ENCODE measurements around the gene CYTIP.

The CYTIP gene

DNA sequence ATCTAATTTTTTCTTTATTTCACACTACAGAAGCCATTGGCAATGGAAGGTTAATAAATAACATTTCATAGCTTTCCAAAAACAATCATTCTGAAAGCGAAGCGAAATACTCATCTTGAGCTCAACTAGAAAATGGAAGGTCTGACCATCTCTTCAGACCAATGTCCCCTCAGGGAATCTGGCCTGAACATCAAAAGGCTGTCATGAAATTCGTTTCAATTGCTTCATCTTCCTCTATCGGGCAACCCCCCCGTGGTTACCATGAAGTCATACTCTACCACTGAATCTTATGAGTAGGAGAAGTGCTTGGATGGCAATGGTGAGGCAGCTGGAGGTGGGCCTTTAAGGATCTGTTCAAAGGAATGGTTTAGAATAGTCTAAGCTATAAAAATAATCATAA lies 22.9 kb upstream of the CYTIP start:
- CTCF ChIA-PET = no interaction called here
- POLR2A ChIA-PET = no interaction called here
- no peak for DNase-seq (ENCODE audit: extremely low spot score)
- TF ChIP-seq ARNT (IDR thresholded peaks at IDR 0.05) = no peak
- TF ChIP-seq FOXK2 (IDR thresholded peaks at IDR 0.05) = no peak
- no peak for TF ChIP-seq L3MBTL2 (conservative IDR thresholded peaks at IDR 0.05)
- no peak for TF ChIP-seq SP1 (IDR thresholded peaks at IDR 0.05)
- no peak for TF ChIP-seq LEF1 (IDR thresholded peaks at IDR 0.05; ENCODE audit: borderline replicate concordance)
- no peak for TF ChIP-seq BHLHE40 (IDR thresholded peaks at IDR 0.05; ENCODE audit: borderline replicate concordance)
- TF ChIP-seq ZNF384 (IDR thresholded peaks at IDR 0.05) = no peak
- no peak for TF ChIP-seq FOXM1 (IDR thresholded peaks at IDR 0.05; ENCODE audit: borderline replicate concordance)
- no peak for TF ChIP-seq NFRKB (IDR thresholded peaks at IDR 0.05)
- no peak for TF ChIP-seq PKNOX1 (IDR thresholded peaks at IDR 0.05)
- TF ChIP-seq ELF4 (IDR thresholded peaks at IDR 0.05) = no peak
- TF ChIP-seq CTBP1 (IDR thresholded peaks at IDR 0.05; ENCODE audit: borderline replicate concordance) = no peak
- TF ChIP-seq SUZ12 (IDR thresholded peaks at IDR 0.05) = no peak
- no peak for TF ChIP-seq TARDBP (IDR thresholded peaks at IDR 0.05)

GRCh38 chr2:157465554-157465953 lies 21.7 kb upstream of the CYTIP start:
- ChIA-PET CTCF (no interaction called here), POLR2A (no interaction called here)
- TF ChIP-seq ARNT (IDR thresholded peaks at IDR 0.05) (no peak), SP1 (IDR thresholded peaks at IDR 0.05) (no peak), ZNF384 (IDR thresholded peaks at IDR 0.05) (no peak), LEF1 (IDR thresholded peaks at IDR 0.05; ENCODE audit: borderline replicate concordance) (no peak), PKNOX1 (IDR thresholded peaks at IDR 0.05) (no peak), TARDBP (IDR thresholded peaks at IDR 0.05) (no peak), FOXK2 (IDR thresholded peaks at IDR 0.05) (no peak), FOXA1 (IDR thresholded peaks at IDR 0.05) (no peak), SUZ12 (IDR thresholded peaks at IDR 0.05) (no peak)
- no peak for DNase-seq (ENCODE audit: extremely low spot score)

DNA sequence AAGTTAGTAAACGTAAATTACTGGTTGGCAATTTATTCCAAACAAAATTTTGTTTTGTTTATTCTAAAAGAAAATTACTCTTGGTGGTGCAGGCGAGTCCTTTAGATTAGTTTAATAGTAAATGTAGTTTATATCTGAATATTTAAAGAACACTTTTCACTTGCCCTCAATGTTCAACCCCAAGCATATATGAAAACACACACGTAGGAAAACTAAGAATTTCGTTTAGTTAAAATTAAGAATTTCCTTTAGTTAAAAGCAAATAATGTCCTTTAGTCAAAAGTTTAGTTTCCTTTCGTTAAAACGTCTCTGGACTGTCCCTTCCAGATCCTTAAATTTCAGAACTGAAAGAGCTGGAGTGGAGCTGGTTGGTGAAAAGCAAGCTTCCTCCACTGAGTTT lies 19.1 kb upstream of the CYTIP start:
- no peak for TF ChIP-seq ARNT (IDR thresholded peaks at IDR 0.05)
- no peak for TF ChIP-seq LEF1 (IDR thresholded peaks at IDR 0.05; ENCODE audit: borderline replicate concordance)
- no peak for TF ChIP-seq L3MBTL2 (conservative IDR thresholded peaks at IDR 0.05)
- no peak for DNase-seq (ENCODE audit: extremely low spot score)
- CTCF ChIA-PET = no interaction called here
- POLR2A ChIA-PET = no interaction called here

GRCh38 chr2:157460897-157461296 lies 17.0 kb upstream of the CYTIP start:
- POLR2A ChIA-PET = no interaction called here
- CTCF ChIA-PET = no interaction called here
- TF ChIP-seq SUZ12 (IDR thresholded peaks at IDR 0.05) = no peak
- no peak for TF ChIP-seq ELF4 (IDR thresholded peaks at IDR 0.05)
- TF ChIP-seq HDGF (IDR thresholded peaks at IDR 0.05; ENCODE audit: borderline replicate concordance) = no peak
- TF ChIP-seq CTBP1 (IDR thresholded peaks at IDR 0.05; ENCODE audit: borderline replicate concordance) = no peak
- TF ChIP-seq FOXM1 (IDR thresholded peaks at IDR 0.05; ENCODE audit: borderline replicate concordance) = no peak
- TF ChIP-seq BHLHE40 (IDR thresholded peaks at IDR 0.05; ENCODE audit: borderline replicate concordance) = no peak
- no peak for TF ChIP-seq SP1 (IDR thresholded peaks at IDR 0.05)
- TF ChIP-seq ARNT (IDR thresholded peaks at IDR 0.05) = no peak
- TF ChIP-seq TARDBP (IDR thresholded peaks at IDR 0.05) = no peak
- no peak for TF ChIP-seq NFRKB (IDR thresholded peaks at IDR 0.05)
- DNase-seq (ENCODE audit: extremely low spot score) = no peak

DNA sequence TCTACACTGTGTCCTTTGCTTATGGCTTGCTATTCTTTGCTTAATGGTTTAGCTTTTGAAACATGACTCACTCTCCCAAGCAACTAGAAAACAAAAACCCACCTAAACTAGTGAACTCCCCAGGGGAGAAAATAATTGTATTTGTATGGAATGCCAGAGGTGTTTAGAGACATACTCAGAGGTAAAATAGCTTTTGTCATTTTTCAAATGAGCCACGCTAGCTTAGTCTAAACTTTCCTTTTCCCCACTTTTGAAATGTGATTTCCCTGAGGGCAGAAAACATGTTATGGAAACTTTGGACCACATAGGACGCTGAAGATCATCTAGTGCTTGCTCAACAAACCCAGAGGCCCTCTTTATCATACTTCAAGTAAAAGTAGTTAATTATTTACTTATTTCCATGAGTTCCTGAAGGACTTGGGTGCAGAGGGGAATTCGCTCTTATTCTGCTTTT lies 16.5 kb upstream of the CYTIP start:
- POLR2A ChIA-PET = no interaction called here
- TF ChIP-seq LEF1 (IDR thresholded peaks at IDR 0.05; ENCODE audit: borderline replicate concordance) = no peak
- no peak for TF ChIP-seq TARDBP (IDR thresholded peaks at IDR 0.05)
- no peak for TF ChIP-seq ELF4 (IDR thresholded peaks at IDR 0.05)
- TF ChIP-seq CTBP1 (IDR thresholded peaks at IDR 0.05; ENCODE audit: borderline replicate concordance) = no peak
- TF ChIP-seq SP1 (IDR thresholded peaks at IDR 0.05) = no peak
- TF ChIP-seq ZNF384 (IDR thresholded peaks at IDR 0.05) = no peak
- no peak for TF ChIP-seq SUZ12 (IDR thresholded peaks at IDR 0.05)
- no peak for TF ChIP-seq FOXK2 (IDR thresholded peaks at IDR 0.05)
- TF ChIP-seq FOXM1 (IDR thresholded peaks at IDR 0.05; ENCODE audit: borderline replicate concordance) = no peak
- DNase-seq (ENCODE audit: extremely low spot score) = no peak
- CTCF ChIA-PET = no interaction called here

DNA sequence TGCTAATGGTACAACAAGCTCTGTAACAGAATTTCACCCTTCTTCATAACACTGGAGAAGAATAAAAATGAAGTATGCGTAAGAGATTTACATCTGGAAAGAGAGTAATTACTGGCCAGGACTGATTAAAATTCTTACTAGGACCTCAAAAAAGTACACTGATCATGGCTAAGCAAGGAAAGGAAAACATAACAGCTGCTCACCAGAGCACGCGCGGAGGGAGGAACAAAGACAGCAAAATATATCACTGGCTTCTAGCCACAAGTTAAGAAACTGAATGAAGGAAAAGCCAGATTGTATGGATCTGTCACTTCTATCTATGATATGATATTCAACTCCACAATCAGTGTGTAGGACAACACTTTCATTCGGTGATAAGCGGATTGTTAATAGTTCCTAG lies 15.6 kb upstream of the CYTIP start:
- TF ChIP-seq SUZ12 (IDR thresholded peaks at IDR 0.05) (no peak), ELF4 (IDR thresholded peaks at IDR 0.05) (no peak), CTBP1 (IDR thresholded peaks at IDR 0.05; ENCODE audit: borderline replicate concordance) (no peak), L3MBTL2 (conservative IDR thresholded peaks at IDR 0.05) (no peak), SP1 (IDR thresholded peaks at IDR 0.05) (no peak), ZNF384 (IDR thresholded peaks at IDR 0.05) (no peak), ARNT (IDR thresholded peaks at IDR 0.05) (no peak), TARDBP (IDR thresholded peaks at IDR 0.05) (no peak), HDGF (IDR thresholded peaks at IDR 0.05; ENCODE audit: borderline replicate concordance) (no peak), FOXK2 (IDR thresholded peaks at IDR 0.05) (no peak), PKNOX1 (IDR thresholded peaks at IDR 0.05) (no peak), BHLHE40 (IDR thresholded peaks at IDR 0.05; ENCODE audit: borderline replicate concordance) (no peak)
- DNase-seq (ENCODE audit: extremely low spot score) = no peak
- ChIA-PET POLR2A (no interaction called here), CTCF (no interaction called here)

DNA sequence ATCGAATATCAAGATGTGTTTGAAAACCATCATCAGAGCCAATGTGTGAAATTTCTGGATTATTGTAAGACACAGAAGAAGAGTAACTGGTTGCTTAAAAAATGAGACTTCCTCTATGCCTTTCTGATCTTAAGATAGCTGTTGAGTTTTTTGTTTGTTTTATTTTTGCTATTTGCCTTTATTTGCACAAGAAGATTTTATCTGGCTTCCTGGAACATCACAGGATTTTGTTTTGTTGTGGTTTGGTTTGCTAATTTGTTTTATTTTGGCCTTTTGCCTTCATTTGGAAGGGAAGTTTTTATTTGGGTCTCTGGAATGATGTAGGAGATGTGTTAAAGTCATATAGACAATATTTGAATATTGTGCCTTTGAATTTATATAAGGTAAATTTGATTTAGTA lies 3.9 kb upstream of the CYTIP start:
- ChIA-PET POLR2A (no interaction called here), CTCF (interaction anchor here (0.6 kb wide), 1 partner anchor 20 kb away, joined by 3 read pairs; no protein-coding TSS in a partner anchor)
- DNase-seq (ENCODE audit: extremely low spot score) = no peak
- TF ChIP-seq SUZ12 (IDR thresholded peaks at IDR 0.05) (no peak), HDGF (IDR thresholded peaks at IDR 0.05; ENCODE audit: borderline replicate concordance) (no peak), ZNF384 (IDR thresholded peaks at IDR 0.05) (no peak), TARDBP (IDR thresholded peaks at IDR 0.05) (no peak), LEF1 (IDR thresholded peaks at IDR 0.05; ENCODE audit: borderline replicate concordance) (no peak), FOXA1 (IDR thresholded peaks at IDR 0.05) (no peak), ELF4 (IDR thresholded peaks at IDR 0.05) (no peak), NFRKB (IDR thresholded peaks at IDR 0.05) (no peak)

Measured in HEK293T (cell line).